Ovary (tissue), 9 donors: ENCODE data around the gene DOCK2. TPM values are rescaled to one million over a fixed set of nuclear protein-coding genes. Genes with fewer than 3 reads are reported as not detected.

Experiments
- DNase-seq, 5 donors: peaks; one replicate each; pipeline ENCODE4 v3.0.0-alpha.2; 2019 to 2020
- H3K27ac ChIP-seq, 2 donors: fragments of 200-600 bp; one replicate each; pipeline versions ENCODE4 v1.5.1 to v1.8.0; 2019 to 2022
- H3K27me3 ChIP-seq: fragments of 200-600 bp; one replicate; pipeline ENCODE4 v1.8.0; 2022
- H3K36me3 ChIP-seq: fragments of 200-600 bp; sonication (generic); one replicate; pipeline ENCODE4 v1.5.1; 2019
- H3K4me1 ChIP-seq: one replicate; pipeline ENCODE4 v1.8.1; 2013; ENCODE audit warnings: mild to moderate bottlenecking, moderate library complexity; ENCODE audit not compliant: insufficient read depth
- H3K4me3 ChIP-seq: fragments of 200-600 bp; sonication (generic); one replicate; pipeline ENCODE4 v1.5.1; 2017
- H3K9me3 ChIP-seq, 2 donors: fragments of 200-600 bp in 1 of 2; sonication (generic) in 1 of 2; one replicate each; pipeline versions ENCODE4 v1.5.1 to v1.8.1; 2013 to 2019; ENCODE audit warnings: mild to moderate bottlenecking in 1 of 2, moderate library complexity in 1 of 2
- CTCF ChIP-seq, 3 donors: fragments of 450-650 bp in 2 of 3; fragments of 200-600 bp in 1 of 3; IDR thresholded peaks; one replicate each; pipeline versions ENCODE4 v1.5.1 to v1.8.0; 2016 to 2022; ENCODE audit warnings: antibody characterized with exemption in 3 of 3, mild to moderate bottlenecking in 1 of 3
- EP300 ChIP-seq: sonication (generic); formaldehyde crosslinking; IDR thresholded peaks from one replicate; pipeline ENCODE4 v1.6.1; 2017; ENCODE audit warnings: antibody characterized with exemption
- POLR2A ChIP-seq: fragments of 450-650 bp; IDR thresholded peaks from one replicate; pipeline ENCODE4 v1.6.1; 2017; ENCODE audit warnings: antibody characterized with exemption, mild to moderate bottlenecking, moderate library complexity
- WGBS, 3 donors: extraction: QIAGEN DNeasy Blood & Tissue Kit in 1 of 3; methylation state at CpG; one replicate each; pipeline versions ENCODE4 v1.1.5 to v1.1.7; 2013 to 2017; 5-methylcytosine and 5-hydroxymethylcytosine counted together
- intact Hi-C, 4 donors: fragments of 100-400 bp; cut with DNase I; formaldehyde crosslinking; loops; one replicate each; pipeline versions ENCODE4 v1.11.0 to v1.15.1; 2022 to 2023
- polyA plus RNA-seq, 2 donors: library from polyadenylated mRNA; stranded (reverse); fragments of 200-250 nt in 1 of 2; fragments of 350-450 nt in 1 of 2; fragmentation: Illumina TruSeq in 1 of 2; extraction: RNeasy Lipid Tissue Mini Kit (QIAGEN cat#74804) in 1 of 2; gene quantifications; one replicate each; pipeline ENCODE4 v1.2.3, GENCODE V29; 2013 to 2014
- total RNA-seq, 7 donors: library from RNA; depleted of rRNA in 2 of 7; stranded (reverse); fragments of >200 nt in 2 of 7; fragmentation: NEBNext Ultra II Directional in 3 of 7; extraction: Animal tissue kit (Norgen Biotek cat#: 25700) in 3 of 7; gene quantifications; one replicate each; pipeline versions ENCODE4 v1.1.0 to v1.2.4, GENCODE V29; 2016 to 2023
- donor health status: DM: no; HTN: no; CAD: no; lungs with moderate emphysema.
- donor health status: DM: no; HTN: no; CAD: no.
- donor health status: Bipolar disorder and iron deficiency.
- donor health status: DM: yes; HTN: yes; CAD: no.
- donor health status: DM: no; HTN: no; CAD: no.
- donor health status: DM: yes; HTN: yes; CAD: no.

DOCK2 gene
- total and polyA plus RNA-seq, 9 donors, result 1.3 to 10.2 (median 5.4) TPM

GRCh38 chr5:169666365-169666764, 29.3 kb downstream of the DOCK2 start:
- TF ChIP-seq EP300 (no peak), CTCF (IDR thresholded peaks at IDR 0.05) (no peak), POLR2A (no peak)
- 65 to 75% (median 65%) methylated on average over 4 of the region's 4 CpGs for WGBS, 3 donors
- no peak overlapping the region for H3K27ac ChIP-seq
- intact Hi-C loops, result no loop called here
- no peaks in the 10 kb centered on the region for H3K4me1 ChIP-seq
- H3K9me3 ChIP-seq, result peaks cover 0 to 3% of the 10 kb centered on the region in 2 donors
- H3K4me3 ChIP-seq, result no peak overlapping the region
- no peak for DNase-seq
- no peaks in the 10 kb centered on the region for H3K27me3 ChIP-seq
- no peaks in the 10 kb centered on the region for H3K36me3 ChIP-seq

GRCh38 chr5:169667896-169668674, 31.0 kb downstream of the DOCK2 start:
- intact Hi-C loops, result no loop called here
- TF ChIP-seq CTCF (IDR thresholded peaks at IDR 0.05) (no peak), EP300 (no peak), POLR2A (no peak)
- Histone ChIP-seq H3K27me3 (no peaks in the 10 kb centered on the region), H3K9me3 (peaks cover 0 to 3% of the 10 kb centered on the region in 2 donors), H3K36me3 (no peaks in the 10 kb centered on the region), H3K27ac (no peak overlapping the region), H3K4me1 (no peaks in the 10 kb centered on the region), H3K4me3 (no peak overlapping the region)
- 44 to 55% (median 45%) methylated on average over 9 of the region's 9 CpGs for WGBS, 3 donors
- DNase-seq, result no peak

GRCh38 chr5:169668732-169669131, 31.7 kb downstream of the DOCK2 start:
- DNase-seq, result no peak
- 30 to 41% (median 33%) methylated on average over 4 of the region's 4 CpGs for WGBS, 3 donors
- Histone ChIP-seq H3K27ac (no peak overlapping the region), H3K4me3 (no peak overlapping the region), H3K36me3 (no peaks in the 10 kb centered on the region), H3K27me3 (no peaks in the 10 kb centered on the region), H3K9me3 (peaks cover 0 to 3% of the 10 kb centered on the region in 2 donors), H3K4me1 (no peaks in the 10 kb centered on the region)
- TF ChIP-seq EP300, result no peak
- TF ChIP-seq POLR2A, result no peak
- no peak for TF ChIP-seq CTCF (IDR thresholded peaks at IDR 0.05)
- intact Hi-C loops, result no loop called here

GRCh38 chr5:169670769-169671525, 33.9 kb downstream of the DOCK2 start:
- TF ChIP-seq POLR2A, result no peak
- TF ChIP-seq EP300, result no peak
- TF ChIP-seq CTCF (IDR thresholded peaks at IDR 0.05), result no peak
- Histone ChIP-seq H3K27ac (no peak overlapping the region), H3K4me3 (no peak overlapping the region), H3K4me1 (no peaks in the 10 kb centered on the region), H3K36me3 (no peaks in the 10 kb centered on the region), H3K9me3 (no peaks in the 10 kb centered on the region), H3K27me3 (no peaks in the 10 kb centered on the region)
- no peak for DNase-seq
- 72 to 86% (median 78%) methylated on average over 6 of the region's 6 CpGs for WGBS, 3 donors
- intact Hi-C loops, result no loop called here
